ENCODE results near the gene SCAMP2. TPM values are rescaled to one million over a fixed set of nuclear protein-coding genes. Genes with fewer than 3 reads are reported as not detected.

The SCAMP2 gene
- total and polyA plus RNA-seq, 2 of the 13 experiments (the other 11 are each of a cell fraction or from before 2014, with no cell fraction given), result 34.8 to 121 TPM

DNA sequence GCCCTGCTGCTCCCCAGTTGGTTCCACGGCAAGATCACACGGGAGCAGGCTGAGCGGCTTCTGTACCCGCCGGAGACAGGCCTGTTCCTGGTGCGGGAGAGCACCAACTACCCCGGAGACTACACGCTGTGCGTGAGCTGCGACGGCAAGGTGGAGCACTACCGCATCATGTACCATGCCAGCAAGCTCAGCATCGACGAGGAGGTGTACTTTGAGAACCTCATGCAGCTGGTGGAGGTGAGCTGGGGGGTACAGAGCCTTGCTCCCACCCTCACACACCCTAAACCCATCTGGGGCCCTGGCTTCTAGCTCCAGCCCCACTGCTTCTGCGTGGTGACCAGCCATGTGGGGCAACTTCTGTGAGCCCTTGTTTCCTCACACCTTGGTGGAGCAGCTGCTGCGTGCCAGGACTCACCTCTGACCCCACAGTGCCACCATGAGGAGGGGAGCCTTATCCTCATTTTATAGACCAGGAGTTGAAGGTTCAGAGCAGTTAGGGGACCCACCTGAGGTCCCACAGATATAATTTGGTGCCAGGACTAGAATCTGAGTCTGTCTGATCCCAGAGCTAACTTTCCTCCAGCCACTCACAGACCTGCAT lies 73.8 kb downstream of the SCAMP2 start:
- Histone ChIP-seq H3K4me3 (replicated peaks in 1 of 3; ENCODE audit: insufficient read depth in 1 of 3, low read depth in 2 of 3, low read length in 3 of 3) (no peak overlapping the region), H4K20me1 (ENCODE audit: insufficient read depth, low read length) (no peaks in the 10 kb centered on the region; the same call in 1 of the 2 replicates), H3K4me2 (ENCODE audit: low read depth, low read length) (no peak overlapping the region), H3K27ac (ENCODE audit: extremely low read length, insufficient read depth, low read length) (no peak overlapping the region), H3K9me3 (ENCODE audit: low read length) (no peaks in the 10 kb centered on the region), H3K27me3 (ENCODE audit: control insufficient read depth in 1 of 2, insufficient read depth in 2 of 2, low read length in 2 of 2) (no peaks in the 10 kb centered on the region), H3K9ac (ENCODE audit: insufficient read depth, low read depth, low read length) (no peak overlapping the region), H3K36me3 (replicated peaks in 1 of 2; ENCODE audit: control insufficient read depth in 1 of 2, insufficient read depth in 2 of 2, low read length in 2 of 2) (peaks cover 20 to 41% of the 10 kb centered on the region in 2 experiments), H3K79me2 (ENCODE audit: insufficient read depth, low read length) (no peaks in the 10 kb centered on the region), H3K4me1 (ENCODE audit: insufficient read depth, low read length) (peaks cover 13% of the 10 kb centered on the region), H2AFZ (ENCODE audit: low read length) (no peak overlapping the region)
- no peak for FAIRE-seq
- intact Hi-C loops (cut with micrococcal nuclease; ENCODE audit: unreplicated experiment), result no loop called here
- CTCF ChIA-PET (ENCODE audit: low intra/inter-chr PET ratio, low total read pairs), result interaction anchor here (1.3 to 2.5 kb wide), 2 partner anchors 22 to 28 kb away, joined by 6 to 56 read pairs; no protein-coding TSS in a partner anchor
- in situ Hi-C loops (cut with HindIII; ENCODE audit: extremely low pct_ligation_motif_present, low pct_unique_long_range_greater_than_20kb), result no loop called here
- no peak for DNase-seq (ENCODE audit: low spot score)
- no peak for ATAC-seq
- WGBS (ENCODE audit: low lambda C conversion rate), result 98% methylated on average over 14 of the region's 16 CpGs
- POLR2A ChIA-PET, result no interaction called here
- BruUV-seq (replicated peaks), result no TSS peak
- TF ChIP-seq FLYWCH1 (CRISPR knock-in tag; IDR thresholded peaks at IDR 0.05), result no peak
- TF ChIP-seq SRY (CRISPR knock-in tag; IDR thresholded peaks at IDR 0.05), result no peak
- no peak for TF ChIP-seq EEA1 (CRISPR knock-in tag; IDR thresholded peaks at IDR 0.05; ENCODE audit: borderline replicate concordance)
- no peak for TF ChIP-seq HDAC2 (CRISPR knock-in tag; IDR thresholded peaks at IDR 0.05)
- TF ChIP-seq PAWR (CRISPR knock-in tag; IDR thresholded peaks at IDR 0.05; ENCODE audit: borderline replicate concordance), result no peak
- TF ChIP-seq TAF15 (IDR thresholded peaks at IDR 0.05; ENCODE audit: low read depth, low read length, poor library complexity, severe bottlenecking), result no peak
- TF ChIP-seq MAX (IDR thresholded peaks at IDR 0.05), result no peak
- TF ChIP-seq RARG (CRISPR knock-in tag; IDR thresholded peaks at IDR 0.05; ENCODE audit: low read depth), result no peak
- no peak for TF ChIP-seq SIX4 (CRISPR knock-in tag; IDR thresholded peaks at IDR 0.05)
- TF ChIP-seq ZNF451 (CRISPR knock-in tag; IDR thresholded peaks at IDR 0.05), result no peak
- TF ChIP-seq ZNF567 (CRISPR knock-in tag; IDR thresholded peaks at IDR 0.05; ENCODE audit: borderline replicate concordance), result no peak

Data from HepG2 (cell line).